ENCODE data around the gene EDC4. TPM values are rescaled to one million over a fixed set of nuclear protein-coding genes. Genes with fewer than 3 reads are reported as not detected.

Gene EDC4
- total and polyA plus RNA-seq, 2 donors from 2014 or later, result 44.7 to 56.5 TPM

- DNase-seq (peak in 1 of 5 donors; percentile 37), FAIRE-seq (no peak)
- H3K27me3 ChIP-seq (ENCODE audit: control insufficient read depth, insufficient read depth, low read length), result no peaks in the 10 kb centered on the region
- peak overlapping the region; percentile 53 to 68 (median 66) for H3K9ac ChIP-seq (ENCODE audit: low read length in 3 of 3)
- TF ChIP-seq CTCF (IDR thresholded peaks at IDR 0.05; ENCODE audit: borderline replicate concordance, extremely low read depth, insufficient read depth), result no peak
- peak overlapping the region; percentile 76 to 87 (median 77) for H3K4me3 ChIP-seq (ENCODE audit: low read length in 3 of 3)
- H3K4me1 ChIP-seq (ENCODE audit: control insufficient read depth in 2 of 3, insufficient read depth in 2 of 3, low read depth in 1 of 3, low read length in 3 of 3), result peaks cover 14 to 40% (median 38%) of the 10 kb centered on the region in 3 donors
- peak overlapping the region in 1 of 2 donors; percentile 100 for H3K27ac ChIP-seq (ENCODE audit: low read depth in 2 of 2, low read length in 2 of 2)
- H3K36me3 ChIP-seq (ENCODE audit: control insufficient read depth in 2 of 3, insufficient read depth in 3 of 3, low read length in 3 of 3), result no peaks in the 10 kb centered on the region
- H3K9me3 ChIP-seq (ENCODE audit: control insufficient read depth in 2 of 3, insufficient read depth in 1 of 3, low read length in 3 of 3), result no peaks in the 10 kb centered on the region
- intact Hi-C loops (cut with DNase I), result no loop called here
Observed at GRCh38 chr16:67843343-67843765, 29.5 kb upstream of the EDC4 start.

- H3K4me3 ChIP-seq (ENCODE audit: low read length in 3 of 3), result peak overlapping the region in 2 of 3 donors; percentile 12 to 87
Observed at GRCh38 chr16:67844497-67844896, 28.4 kb upstream of the EDC4 start.

GRCh38 chr16:67845291-67846062, 27.4 kb upstream of the EDC4 start:
- Histone ChIP-seq H3K27me3 (ENCODE audit: control insufficient read depth, insufficient read depth, low read length) (no peaks in the 10 kb centered on the region), H3K9me3 (ENCODE audit: control insufficient read depth in 2 of 3, insufficient read depth in 1 of 3, low read length in 3 of 3) (no peaks in the 10 kb centered on the region), H3K36me3 (ENCODE audit: control insufficient read depth in 2 of 3, insufficient read depth in 3 of 3, low read length in 3 of 3) (no peaks in the 10 kb centered on the region), H3K9ac (ENCODE audit: low read length in 3 of 3) (peak overlapping the region; percentile 59 to 88 (median 74)), H3K4me1 (ENCODE audit: control insufficient read depth in 2 of 3, insufficient read depth in 2 of 3, low read depth in 1 of 3, low read length in 3 of 3) (peaks cover 14 to 40% (median 38%) of the 10 kb centered on the region in 3 donors), H3K4me3 (ENCODE audit: low read length in 3 of 3) (peak overlapping the region; percentile 71 to 83 (median 79)), H3K27ac (ENCODE audit: low read depth in 2 of 2, low read length in 2 of 2) (peak overlapping the region; percentile 91 to 98)
- intact Hi-C loops (cut with DNase I), result no loop called here
- FAIRE-seq (no peak), DNase-seq (peak in 1 of 5 donors; percentile 55)
- TF ChIP-seq CTCF (IDR thresholded peaks at IDR 0.05; ENCODE audit: borderline replicate concordance, extremely low read depth, insufficient read depth), result no peak

More at GRCh38 chr16:67844497-67844896, 28.4 kb upstream of the EDC4 start:
- no peak for TF ChIP-seq CTCF (IDR thresholded peaks at IDR 0.05; ENCODE audit: borderline replicate concordance, extremely low read depth, insufficient read depth)
- H3K9me3 ChIP-seq (ENCODE audit: control insufficient read depth in 2 of 3, insufficient read depth in 1 of 3, low read length in 3 of 3), result no peaks in the 10 kb centered on the region
- no peak for FAIRE-seq
- DNase-seq, result no peak
- intact Hi-C loops (cut with DNase I), result no loop called here
- H3K9ac ChIP-seq (ENCODE audit: low read length in 3 of 3), result peak overlapping the region; percentile 4 to 53 (median 48)
- no peaks in the 10 kb centered on the region for H3K36me3 ChIP-seq (ENCODE audit: control insufficient read depth in 2 of 3, insufficient read depth in 3 of 3, low read length in 3 of 3)
- peaks cover 14 to 40% (median 38%) of the 10 kb centered on the region in 3 donors for H3K4me1 ChIP-seq (ENCODE audit: control insufficient read depth in 2 of 3, insufficient read depth in 2 of 3, low read depth in 1 of 3, low read length in 3 of 3)
- H3K27me3 ChIP-seq (ENCODE audit: control insufficient read depth, insufficient read depth, low read length), result no peaks in the 10 kb centered on the region
- H3K27ac ChIP-seq (ENCODE audit: low read depth in 2 of 2, low read length in 2 of 2), result peak overlapping the region in 1 of 2 donors; percentile 3

Measured in kidney (tissue), 14 donors.